AG08395 (cell line): ENCODE measurements around the gene FOXP4.

Source experiments
- DNase-seq: peaks from one replicate; pipeline ENCODE4 v3.0.0; 2012; ENCODE audit warnings: mixed read lengths, low spot score

Gene FOXP4

GRCh38 chr6:41583565-41583964 is 37.4 kb downstream of the FOXP4 start:
- DNase-seq = no peak

- DNase-seq = no peak
These were observed 38.0 kb downstream of the FOXP4 start for GRCh38 chr6:41584205-41584604.

GRCh38 chr6:41584668-41585205 is 38.6 kb downstream of the FOXP4 start:
- DNase-seq = no peak

GRCh38 chr6:41585605-41586004 is 39.4 kb downstream of the FOXP4 start:
- DNase-seq = no peak

- no peak for DNase-seq
These were observed 40.2 kb downstream of the FOXP4 start for GRCh38 chr6:41586252-41587007.

GRCh38 chr6:41587131-41587879 is 41.1 kb downstream of the FOXP4 start:
- DNase-seq = no peak

- no peak for DNase-seq
These were observed 41.9 kb downstream of the FOXP4 start for GRCh38 chr6:41588111-41588510.

GRCh38 chr6:41589223-41589622 is 43.0 kb downstream of the FOXP4 start:
- no peak for DNase-seq

GRCh38 chr6:41589636-41590622 is 43.7 kb downstream of the FOXP4 start:
- no peak for DNase-seq

- no peak for DNase-seq
These were observed 44.9 kb downstream of the FOXP4 start for GRCh38 chr6:41591122-41591521.

GRCh38 chr6:41591859-41592502 is 45.8 kb downstream of the FOXP4 start:
- DNase-seq = peak; percentile 87

- no peak for DNase-seq
These were observed 47.2 kb downstream of the FOXP4 start for GRCh38 chr6:41593406-41593805.

GRCh38 chr6:41593839-41594238 is 47.7 kb downstream of the FOXP4 start:
- no peak for DNase-seq

GRCh38 chr6:41594326-41594725 is 48.1 kb downstream of the FOXP4 start:
- DNase-seq = peak; percentile 89

GRCh38 chr6:41594766-41595165 is 48.6 kb downstream of the FOXP4 start:
- no peak for DNase-seq

GRCh38 chr6:41595166-41595565 is 49.0 kb downstream of the FOXP4 start:
- DNase-seq = no peak

- DNase-seq = no peak
These were observed 50.0 kb downstream of the FOXP4 start for GRCh38 chr6:41596096-41596685.

- no peak for DNase-seq
These were observed 50.6 kb downstream of the FOXP4 start for GRCh38 chr6:41596807-41597206.

GRCh38 chr6:41597246-41598000 is 51.2 kb downstream of the FOXP4 start:
- no peak for DNase-seq

GRCh38 chr6:41598670-41599014 is 52.5 kb downstream of the FOXP4 start:
- DNase-seq = no peak
